NT2/D1 (cell line): ENCODE measurements around the gene RIPPLY2.
A peak's percentile ranks its signal among the peaks of the same experiment; 100 is the strongest.

Experiments used
- DNase-seq: peaks from one replicate; pipeline ENCODE4 v3.0.0-alpha.2; 2011; ENCODE audit warnings: low read depth, low spot score
- H3K27me3 ChIP-seq: 2 replicates; pipeline ENCODE4 v1.6.0; 2011; ENCODE audit warnings: mild to moderate bottlenecking; ENCODE audit not compliant: insufficient read length, insufficient read depth
- H3K36me3 ChIP-seq: 2 replicates; pipeline ENCODE4 v1.6.1; 2011; ENCODE audit warnings: mild to moderate bottlenecking, low read length, mixed read lengths; ENCODE audit not compliant: insufficient read depth, insufficient read length
- H3K4me1 ChIP-seq: 2 replicates; pipeline ENCODE4 v1.5.1; 2011; ENCODE audit not compliant: insufficient read depth, insufficient read length
- H3K4me3 ChIP-seq: 2 replicates; pipeline ENCODE4 v1.5.1; 2011; ENCODE audit warnings: low read depth; ENCODE audit not compliant: insufficient read length
- H3K9ac ChIP-seq: 2 replicates; pipeline ENCODE4 v1.6.0; 2011; ENCODE audit warnings: low read depth; ENCODE audit not compliant: insufficient read length
- H3K9me3 ChIP-seq: 2 replicates; pipeline ENCODE4 v1.5.1; 2011; ENCODE audit warnings: mild to moderate bottlenecking, low read length; ENCODE audit not compliant: insufficient read depth
- SUZ12 ChIP-seq: IDR thresholded peaks from 2 replicates; pipeline ENCODE4 v1.6.1; 2011; ENCODE audit not compliant: insufficient read length, insufficient read depth; ENCODE audit errors: extremely low read depth
- YY1 ChIP-seq: IDR thresholded peaks from 2 replicates; pipeline ENCODE4 v1.6.1; 2011; ENCODE audit not compliant: insufficient read length, insufficient read depth
- ZNF274 ChIP-seq: IDR thresholded peaks from 2 replicates; pipeline ENCODE4 v1.6.1; 2011; ENCODE audit warnings: mild to moderate bottlenecking, low read depth, low read length

Gene RIPPLY2

GRCh38 chr6:83822629-83823169, 30.5 kb upstream of the RIPPLY2 start:
- TF ChIP-seq YY1, result no peak
- TF ChIP-seq SUZ12, result no peak
- no peak for TF ChIP-seq ZNF274
- Histone ChIP-seq H3K9ac (no peak overlapping the region), H3K4me1 (no peaks in the 10 kb centered on the region), H3K27me3 (no peaks in the 10 kb centered on the region), H3K4me3 (no peak overlapping the region), H3K36me3 (no peaks in the 10 kb centered on the region), H3K9me3 (no peaks in the 10 kb centered on the region)
- DNase-seq, result no peak

DNA sequence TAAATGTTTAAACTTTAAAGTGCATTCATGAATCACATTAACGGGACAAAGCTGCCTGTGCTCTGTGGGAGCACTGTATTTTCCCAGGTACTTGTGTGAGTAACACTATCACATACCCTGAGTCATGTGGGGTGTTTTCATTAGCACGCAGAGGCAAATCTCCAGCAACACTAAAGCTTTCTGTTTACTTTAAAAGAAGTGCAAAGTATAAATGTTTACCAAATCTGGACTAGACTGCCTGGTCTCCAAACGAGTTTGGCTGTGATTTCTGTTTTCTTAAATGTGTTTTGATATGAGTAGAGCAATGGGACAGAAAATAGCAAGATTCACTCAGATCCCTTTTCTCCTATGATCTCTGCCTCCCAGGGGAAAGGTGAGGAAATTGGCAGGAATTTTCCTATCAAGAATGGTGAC, 28.8 kb upstream of the RIPPLY2 start:
- Histone ChIP-seq H3K9me3 (no peaks in the 10 kb centered on the region), H3K4me1 (no peaks in the 10 kb centered on the region), H3K4me3 (no peak overlapping the region), H3K27me3 (no peaks in the 10 kb centered on the region), H3K36me3 (no peaks in the 10 kb centered on the region), H3K9ac (no peak overlapping the region)
- TF ChIP-seq SUZ12 (no peak), ZNF274 (no peak), YY1 (no peak)
- no peak for DNase-seq

GRCh38 chr6:83824831-83825230, 28.3 kb upstream of the RIPPLY2 start:
- no peaks in the 10 kb centered on the region for H3K9me3 ChIP-seq
- TF ChIP-seq ZNF274, result no peak
- TF ChIP-seq YY1, result no peak
- TF ChIP-seq SUZ12, result no peak
- no peaks in the 10 kb centered on the region for H3K36me3 ChIP-seq
- H3K9ac ChIP-seq, result no peak overlapping the region
- no peak for DNase-seq
- no peaks in the 10 kb centered on the region for H3K4me1 ChIP-seq
- H3K27me3 ChIP-seq, result no peaks in the 10 kb centered on the region
- no peak overlapping the region for H3K4me3 ChIP-seq

DNA sequence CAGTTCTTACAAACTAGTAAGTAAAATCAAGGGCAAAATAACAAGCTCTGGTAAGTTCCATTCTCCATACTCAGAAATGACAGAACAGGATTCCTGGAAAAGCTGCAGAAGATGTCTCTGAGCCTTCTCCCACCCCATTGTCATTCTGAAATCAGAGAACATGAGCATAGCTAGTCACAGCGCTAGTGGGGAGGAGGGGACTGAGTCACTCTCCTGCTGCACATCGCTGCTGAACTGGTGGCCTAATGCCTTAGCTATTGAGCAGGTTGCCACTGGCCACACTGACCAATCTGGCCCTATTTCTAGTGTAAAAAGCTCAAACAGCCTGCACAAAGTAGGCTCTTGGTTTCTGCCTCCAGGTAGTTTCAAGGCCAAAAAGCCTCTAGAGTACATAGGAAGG, 26.1 kb upstream of the RIPPLY2 start:
- TF ChIP-seq YY1 (no peak), ZNF274 (no peak), SUZ12 (no peak)
- no peak overlapping the region for H3K4me3 ChIP-seq
- H3K36me3 ChIP-seq, result no peaks in the 10 kb centered on the region
- no peak overlapping the region for H3K9ac ChIP-seq
- no peaks in the 10 kb centered on the region for H3K27me3 ChIP-seq
- H3K4me1 ChIP-seq, result no peaks in the 10 kb centered on the region
- H3K9me3 ChIP-seq, result no peaks in the 10 kb centered on the region
- peak; percentile 15 for DNase-seq

DNA sequence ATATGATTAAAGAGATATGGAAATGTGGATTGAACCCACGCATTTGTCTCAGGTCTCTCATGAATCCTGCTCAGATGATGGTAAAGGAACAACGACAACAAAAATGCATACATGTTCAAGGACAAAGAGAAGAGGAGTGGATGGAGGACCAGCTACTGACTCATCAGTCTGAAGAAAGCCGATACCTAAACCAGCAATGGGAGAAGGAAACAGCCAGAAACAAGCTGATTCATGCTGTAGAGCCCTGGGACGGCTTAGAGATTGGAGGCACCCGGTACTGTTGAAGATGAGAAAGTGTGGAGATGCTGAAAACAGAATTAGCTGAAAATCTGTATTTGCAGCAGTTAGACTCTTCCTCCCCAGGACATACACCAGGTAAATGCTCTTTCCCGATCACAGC, 14.4 kb upstream of the RIPPLY2 start:
- DNase-seq, result no peak
- Histone ChIP-seq H3K27me3 (no peaks in the 10 kb centered on the region), H3K9ac (no peak overlapping the region), H3K4me3 (no peak overlapping the region), H3K9me3 (peaks cover 12% of the 10 kb centered on the region; the same call in 1 of the 2 replicates), H3K4me1 (no peaks in the 10 kb centered on the region), H3K36me3 (no peaks in the 10 kb centered on the region)
- TF ChIP-seq YY1 (no peak), SUZ12 (no peak), ZNF274 (no peak)

GRCh38 chr6:83844170-83844569, 9.0 kb upstream of the RIPPLY2 start:
- H3K9me3 ChIP-seq, result 0 out of 2 replicates have a peak, but pooled peaks cover 9% of the 10 kb centered on the region
- no peaks in the 10 kb centered on the region for H3K27me3 ChIP-seq
- H3K4me1 ChIP-seq, result no peaks in the 10 kb centered on the region
- no peak overlapping the region for H3K9ac ChIP-seq
- H3K36me3 ChIP-seq, result no peaks in the 10 kb centered on the region
- TF ChIP-seq ZNF274, result no peak
- no peak for TF ChIP-seq YY1
- no peak for TF ChIP-seq SUZ12
- H3K4me3 ChIP-seq, result no peak overlapping the region
- no peak for DNase-seq

DNA sequence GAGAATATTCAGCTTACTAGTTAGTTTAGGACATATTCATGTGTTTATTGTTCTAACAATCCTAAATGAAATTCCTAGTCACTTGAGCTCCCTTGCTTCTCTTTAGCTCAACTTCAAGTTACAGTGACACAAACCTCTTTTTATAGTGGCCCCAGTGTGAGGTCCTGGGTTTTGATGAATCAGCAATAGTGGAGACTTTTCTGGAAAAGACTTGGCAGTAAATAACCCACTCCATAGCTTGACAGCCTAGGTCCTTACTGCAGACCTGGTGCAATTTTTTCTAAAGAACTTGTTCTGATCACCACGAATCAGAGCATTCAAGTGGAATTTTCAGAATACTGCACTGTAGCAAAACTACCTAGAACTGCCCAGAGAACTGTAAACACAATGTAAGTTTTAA, 6.9 kb upstream of the RIPPLY2 start:
- no peak overlapping the region for H3K9ac ChIP-seq
- no peak for DNase-seq
- H3K36me3 ChIP-seq, result no peaks in the 10 kb centered on the region
- no peak overlapping the region for H3K4me3 ChIP-seq
- 0 out of 2 replicates have a peak, but pooled peaks cover 5% of the 10 kb centered on the region for H3K9me3 ChIP-seq
- no peak for TF ChIP-seq ZNF274
- TF ChIP-seq SUZ12, result no peak
- TF ChIP-seq YY1, result no peak
- no peaks in the 10 kb centered on the region for H3K27me3 ChIP-seq
- no peaks in the 10 kb centered on the region for H3K4me1 ChIP-seq
